HepG2 (cell line): ENCODE data around the gene CKM. TPM values are rescaled to one million over a fixed set of nuclear protein-coding genes. Genes with fewer than 3 reads are reported as not detected.

Experiments used
- ATAC-seq: fragments of 200-7000 bp; cut with Tn5 transposase; 3 replicates; pipeline ENCODE4 v1.9.1; 2020; ENCODE audit warnings: mild to moderate bottlenecking, moderate library complexity
- BruUV-seq: library from RNA; stranded (reverse); fragments of 400-500 nt; replicated peaks from 2 replicates; lab custom pipeline; 2021; lab: Mats Ljungman, UMichigan
- CTCF ChIA-PET: fragments of 300-600 bp; formaldehyde crosslinking; extraction: SDS; loops from one replicate; lab custom pipeline; 2021; ENCODE audit warnings: low total read pairs, inconsistent platforms, low intra/inter-chr PET ratio; lab: Yijun Ruan, JAX
- POLR2A ChIA-PET: fragments of 350-600 bp; sonication (Branson Sonifier 250); formaldehyde crosslinking; loops from one replicate; lab custom pipeline; 2020; ENCODE audit warnings: antibody characterized with exemption, inconsistent platforms; lab: Yijun Ruan, JAX
- DNase-seq: peaks from one replicate; pipeline ENCODE4 v3.0.0-alpha.2; 2015; ENCODE audit warnings: low spot score
- FAIRE-seq: peaks from 3 replicates; lab custom pipeline; 2011; peaks lifted over from hg19 to GRCh38; lab: Jason Lieb, UNC
- H2AFZ ChIP-seq: one replicate; pipeline ENCODE4 v1.6.1; 2011; ENCODE audit warnings: low read length, inconsistent platforms
- H3K27ac ChIP-seq: fragments of 300-600 bp; 3 replicates; pipeline ENCODE4 v1.8.0; 2011; ENCODE audit warnings: mixed run types, mild to moderate bottlenecking, mixed read lengths, low read length, inconsistent platforms; ENCODE audit not compliant: insufficient read depth; ENCODE audit errors: extremely low read length
- H3K27me3 ChIP-seq, 2 experiments: fragments of 200-600 bp in 1 of 2; 2 replicates in 1 of 2; 3 replicates in 1 of 2; pipeline versions ENCODE4 v1.6.0 to v1.8.0; 2011; ENCODE audit warnings: low read length in 2 of 2, mild to moderate bottlenecking in 2 of 2, moderate library complexity in 2 of 2, inconsistent platforms in 1 of 2; ENCODE audit not compliant: insufficient read depth in 2 of 2, control insufficient read depth in 1 of 2
- H3K36me3 ChIP-seq, 2 experiments: fragments of 200-600 bp in 1 of 2; replicated peaks in 1 of 2; 2 replicates in 1 of 2; 3 replicates in 1 of 2; pipeline versions ENCODE4 v1.5.1 to v1.8.0; 2011; ENCODE audit warnings: low read length in 2 of 2, inconsistent platforms in 1 of 2; ENCODE audit not compliant: insufficient read depth in 2 of 2, control insufficient read depth in 1 of 2
- H3K4me1 ChIP-seq: 2 replicates; pipeline ENCODE4 v1.5.1; 2012; ENCODE audit warnings: low read length, inconsistent platforms; ENCODE audit not compliant: insufficient read depth
- H3K4me2 ChIP-seq: 2 replicates; pipeline ENCODE4 v1.6.0; 2011; ENCODE audit warnings: low read depth, low read length, inconsistent platforms
- H3K4me3 ChIP-seq, 3 experiments: fragments of 200-600 bp in 1 of 3; sonication (generic), shearing (Covaris generic) in 1 of 3; replicated peaks in 1 of 3; 2 replicates each; pipeline ENCODE4 v1.5.1; 2011 to 2016; ENCODE audit warnings: low read length in 3 of 3, inconsistent platforms in 2 of 3, low read depth in 2 of 3, mild to moderate bottlenecking in 2 of 3, control low read depth in 1 of 3, mixed read lengths in 1 of 3; ENCODE audit not compliant: insufficient read depth in 1 of 3
- H3K79me2 ChIP-seq: one replicate; pipeline ENCODE4 v1.6.1; 2011; ENCODE audit warnings: low read length, inconsistent platforms; ENCODE audit not compliant: insufficient read depth
- H3K9ac ChIP-seq: 2 replicates; pipeline ENCODE4 v1.6.0; 2011; ENCODE audit warnings: mild to moderate bottlenecking, low read depth, low read length, inconsistent platforms; ENCODE audit not compliant: insufficient read depth
- H3K9me3 ChIP-seq: 2 replicates; pipeline ENCODE4 v1.5.1; 2012; ENCODE audit warnings: mild to moderate bottlenecking, low read length
- H4K20me1 ChIP-seq: 2 replicates; pipeline ENCODE4 v1.6.0; 2011; ENCODE audit warnings: inconsistent platforms, mild to moderate bottlenecking, low read length, moderate library complexity; ENCODE audit not compliant: insufficient read depth
- CBX5 ChIP-seq: sonication (generic); formaldehyde crosslinking; IDR thresholded peaks from 2 replicates; pipeline ENCODE4 v1.4.0; 2020; ENCODE audit warnings: missing genetic modification reagents, borderline replicate concordance
- NPAS2 ChIP-seq: sonication (generic); formaldehyde crosslinking; IDR thresholded peaks from 2 replicates; pipeline ENCODE4 v1.8.0; 2022; ENCODE audit warnings: mild to moderate bottlenecking, missing genetic modification reagents, borderline replicate concordance
- PRMT3 ChIP-seq: sonication (generic); formaldehyde crosslinking; IDR thresholded peaks from 2 replicates; pipeline ENCODE4 v1.8.1; 2022; ENCODE audit warnings: low read depth, mild to moderate bottlenecking, moderate library complexity, missing genetic modification reagents, borderline replicate concordance
- TFAP4 ChIP-seq: sonication (generic); IDR thresholded peaks from 2 replicates; pipeline ENCODE4 v1.6.1; 2016; ENCODE audit warnings: low read depth, borderline replicate concordance
- TFDP1 ChIP-seq: IDR thresholded peaks from 2 replicates; pipeline ENCODE4 v1.6.1; 2016; ENCODE audit warnings: missing compliant biosample characterization, missing genetic modification reagents, borderline replicate concordance
- THYN1 ChIP-seq: sonication (generic); formaldehyde crosslinking; IDR thresholded peaks from 2 replicates; pipeline ENCODE4 v1.8.1; 2023; ENCODE audit warnings: low read depth, mild to moderate bottlenecking, moderate library complexity, missing genetic modification reagents, borderline replicate concordance
- ZBTB21 ChIP-seq: sonication (generic); formaldehyde crosslinking; IDR thresholded peaks from 2 replicates; pipeline ENCODE4 v1.4.0; 2020; ENCODE audit warnings: missing genetic modification reagents
- ZKSCAN5 ChIP-seq: sonication (generic); formaldehyde crosslinking; IDR thresholded peaks from 2 replicates; pipeline ENCODE4 v1.5.1; 2020; ENCODE audit warnings: mild to moderate bottlenecking, missing genetic modification reagents
- ZMYM2 ChIP-seq: sonication (generic); formaldehyde crosslinking; IDR thresholded peaks from 2 replicates; pipeline ENCODE4 v1.8.0; 2022; ENCODE audit warnings: mild to moderate bottlenecking, missing genetic modification reagents
- ZNF251 ChIP-seq: sonication (generic); formaldehyde crosslinking; IDR thresholded peaks from 2 replicates; pipeline ENCODE4 v1.9.0; 2021; ENCODE audit warnings: mild to moderate bottlenecking, missing genetic modification reagents
- ZNF430 ChIP-seq: sonication (generic); formaldehyde crosslinking; IDR thresholded peaks from 2 replicates; pipeline ENCODE4 v1.9.0; 2021; ENCODE audit warnings: mild to moderate bottlenecking, missing genetic modification reagents
- WGBS: methylation state at CpG from one replicate; pipeline ENCODE4 v1.1.6; 2017; ENCODE audit warnings: low lambda C conversion rate; 5-methylcytosine and 5-hydroxymethylcytosine counted together
- in situ Hi-C: cut with HindIII; loops from 2 replicates; pipeline ENCODE4 v1.10.0; 2017; ENCODE audit warnings: low pct_unique_long_range_greater_than_20kb; ENCODE audit not compliant: extremely low pct_ligation_motif_present
- intact Hi-C: fragments of 100-400 bp; cut with micrococcal nuclease; formaldehyde crosslinking; loops from one replicate; pipeline ENCODE4 v1.10.0; 2022; ENCODE audit not compliant: unreplicated experiment
- polyA plus RNA-seq, 8 experiments: library from polyadenylated mRNA; depleted of rRNA in 3 of 8; stranded (reverse) in 7 of 8; unstranded in 1 of 8; fragments of >200 nt; fragmentation: Illumina TruSeq in 4 of 8; extraction: Trizol in 4 of 8; gene quantifications; 2 replicates each; pipeline versions ENCODE4 v1.2.1 to v1.2.3, GENCODE V29; 2011 to 2016; ENCODE audit warnings: low read depth in 4 of 8, missing spikeins in 1 of 8, mixed read lengths in 1 of 8; ENCODE audit not compliant: insufficient read depth in 1 of 8
- total RNA-seq, 5 experiments: library from RNA; depleted of rRNA; stranded (reverse); fragments of >200 nt; fragmentation: Illumina TruSeq; extraction: Trizol; gene quantifications; 2 replicates each; pipeline ENCODE4 v1.2.3, GENCODE V29; 2016; ENCODE audit warnings: low read depth in 1 of 5
- TF ChIP-seq, protein P1 (sequence below): IDR thresholded peaks from 2 replicates; pipeline ENCODE4 v1.6.1; 2016

Gene CKM
- total and polyA plus RNA-seq, 2 of the 13 experiments (the other 11 are each of a cell fraction or from before 2014, with no cell fraction given): 0.54 to 0.80 TPM

- no peak overlapping the region for H3K27ac ChIP-seq
- H3K36me3 ChIP-seq: no peaks in the 10 kb centered on the region
- H3K4me3 ChIP-seq: no peak overlapping the region
- H2AFZ ChIP-seq: no peak overlapping the region
- no TSS peak for BruUV-seq
- 43% methylated on average over 13 of the region's 13 CpGs for WGBS
- no peak overlapping the region for H3K9ac ChIP-seq
- peaks cover 11 to 58% of the 10 kb centered on the region in 2 experiments for H3K27me3 ChIP-seq
- no peaks in the 10 kb centered on the region for H3K9me3 ChIP-seq
- no peaks in the 10 kb centered on the region for H3K79me2 ChIP-seq
- TF ChIP-seq, protein P1, sequence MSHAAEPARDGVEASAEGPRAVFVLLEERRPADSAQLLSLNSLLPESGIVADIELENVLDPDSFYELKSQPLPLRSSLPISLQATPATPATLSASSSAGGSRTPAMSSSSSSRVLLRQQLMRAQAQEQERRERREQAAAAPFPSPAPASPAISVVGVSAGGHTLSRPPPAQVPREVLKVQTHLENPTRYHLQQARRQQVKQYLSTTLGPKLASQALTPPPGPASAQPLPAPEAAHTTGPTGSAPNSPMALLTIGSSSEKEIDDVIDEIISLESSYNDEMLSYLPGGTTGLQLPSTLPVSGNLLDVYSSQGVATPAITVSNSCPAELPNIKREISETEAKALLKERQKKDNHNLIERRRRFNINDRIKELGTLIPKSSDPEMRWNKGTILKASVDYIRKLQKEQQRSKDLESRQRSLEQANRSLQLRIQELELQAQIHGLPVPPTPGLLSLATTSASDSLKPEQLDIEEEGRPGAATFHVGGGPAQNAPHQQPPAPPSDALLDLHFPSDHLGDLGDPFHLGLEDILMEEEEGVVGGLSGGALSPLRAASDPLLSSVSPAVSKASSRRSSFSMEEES (CRISPR knock-in tag): no peak
- no peak for TF ChIP-seq ZNF251 (CRISPR knock-in tag)
- no peak for TF ChIP-seq ZBTB21 (CRISPR knock-in tag)
- TF ChIP-seq THYN1 (CRISPR knock-in tag): no peak
- TF ChIP-seq TFAP4: no peak
- TF ChIP-seq PRMT3 (CRISPR knock-in tag): no peak
- TF ChIP-seq CBX5: no peak
- no peak for TF ChIP-seq ZKSCAN5 (CRISPR knock-in tag)
- no peak for TF ChIP-seq NPAS2 (CRISPR knock-in tag)
- TF ChIP-seq TFDP1 (CRISPR knock-in tag): no peak
- TF ChIP-seq ZMYM2 (CRISPR knock-in tag): no peak
- no peak for TF ChIP-seq ZNF430 (CRISPR knock-in tag)
- no peaks in the 10 kb centered on the region for H4K20me1 ChIP-seq
- FAIRE-seq (no peak), DNase-seq (no peak), ATAC-seq (no peak)
- intact Hi-C loops: no loop called here
- no peak overlapping the region for H3K4me2 ChIP-seq
- H3K4me1 ChIP-seq: peaks cover 21% of the 10 kb centered on the region
- ChIA-PET POLR2A (no interaction called here), CTCF (no interaction called here)
- in situ Hi-C loops: loop anchor here (5.0 to 10.0 kb wide), 2 partner anchors 91 to 138 kb away; partner anchors contain the start of gene MARK4
Measured at GRCh38 chr19:45342911-45343310, 20.2 kb upstream of the CKM start.
